Measurements from ENCODE around the gene CDKN1A.

CDKN1A gene

DNA sequence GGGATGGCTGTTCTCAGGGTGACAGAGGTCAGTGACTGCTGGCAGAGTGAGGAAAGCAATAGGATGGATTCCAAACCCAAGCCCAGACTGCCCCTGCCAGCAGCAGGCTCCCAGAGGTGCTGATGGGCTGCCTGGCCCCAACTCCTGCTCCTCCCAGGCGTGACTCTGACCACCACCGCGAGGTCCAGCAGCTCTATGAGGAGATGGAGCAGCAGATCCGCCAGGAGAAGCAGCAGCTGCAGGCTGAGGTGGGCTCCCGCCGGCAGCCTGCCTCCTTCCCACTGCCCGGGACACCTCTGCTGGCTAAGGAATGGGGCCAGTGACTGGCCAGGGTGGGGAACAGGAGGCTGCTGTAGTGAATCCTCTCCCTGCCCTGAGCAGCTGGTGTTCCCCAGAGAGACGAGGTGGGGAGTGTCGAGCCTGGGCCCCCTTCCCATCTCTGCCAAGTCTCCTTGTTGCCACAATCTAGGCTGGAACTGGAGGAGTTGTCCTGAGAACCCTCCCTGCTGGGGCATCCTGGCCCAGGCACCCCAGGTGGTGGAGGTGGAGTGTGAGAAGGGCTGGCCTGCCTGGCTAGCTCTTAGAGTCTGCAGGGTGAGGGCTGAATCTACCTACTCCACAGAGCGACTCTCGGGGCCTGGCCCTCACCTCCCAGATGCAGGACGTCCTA lies 39.5 kb downstream of the CDKN1A start:
- Histone ChIP-seq H3K36me3 (no peaks in the 10 kb centered on the region), H3K27ac (no peak overlapping the region), H3K27me3 (ENCODE audit: insufficient read depth, low read depth, severe bottlenecking) (no peaks in the 10 kb centered on the region), H3K4me3 (ENCODE audit: low read depth, low read length) (no peak overlapping the region), H3K9me3 (ENCODE audit: severe bottlenecking) (no peaks in the 10 kb centered on the region)
- DNase-seq = no peak
- TF ChIP-seq, protein P1, sequence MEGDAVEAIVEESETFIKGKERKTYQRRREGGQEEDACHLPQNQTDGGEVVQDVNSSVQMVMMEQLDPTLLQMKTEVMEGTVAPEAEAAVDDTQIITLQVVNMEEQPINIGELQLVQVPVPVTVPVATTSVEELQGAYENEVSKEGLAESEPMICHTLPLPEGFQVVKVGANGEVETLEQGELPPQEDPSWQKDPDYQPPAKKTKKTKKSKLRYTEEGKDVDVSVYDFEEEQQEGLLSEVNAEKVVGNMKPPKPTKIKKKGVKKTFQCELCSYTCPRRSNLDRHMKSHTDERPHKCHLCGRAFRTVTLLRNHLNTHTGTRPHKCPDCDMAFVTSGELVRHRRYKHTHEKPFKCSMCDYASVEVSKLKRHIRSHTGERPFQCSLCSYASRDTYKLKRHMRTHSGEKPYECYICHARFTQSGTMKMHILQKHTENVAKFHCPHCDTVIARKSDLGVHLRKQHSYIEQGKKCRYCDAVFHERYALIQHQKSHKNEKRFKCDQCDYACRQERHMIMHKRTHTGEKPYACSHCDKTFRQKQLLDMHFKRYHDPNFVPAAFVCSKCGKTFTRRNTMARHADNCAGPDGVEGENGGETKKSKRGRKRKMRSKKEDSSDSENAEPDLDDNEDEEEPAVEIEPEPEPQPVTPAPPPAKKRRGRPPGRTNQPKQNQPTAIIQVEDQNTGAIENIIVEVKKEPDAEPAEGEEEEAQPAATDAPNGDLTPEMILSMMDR (IDR thresholded peaks at IDR 0.05; ENCODE audit: low read depth, low read length) = no peak

DNA sequence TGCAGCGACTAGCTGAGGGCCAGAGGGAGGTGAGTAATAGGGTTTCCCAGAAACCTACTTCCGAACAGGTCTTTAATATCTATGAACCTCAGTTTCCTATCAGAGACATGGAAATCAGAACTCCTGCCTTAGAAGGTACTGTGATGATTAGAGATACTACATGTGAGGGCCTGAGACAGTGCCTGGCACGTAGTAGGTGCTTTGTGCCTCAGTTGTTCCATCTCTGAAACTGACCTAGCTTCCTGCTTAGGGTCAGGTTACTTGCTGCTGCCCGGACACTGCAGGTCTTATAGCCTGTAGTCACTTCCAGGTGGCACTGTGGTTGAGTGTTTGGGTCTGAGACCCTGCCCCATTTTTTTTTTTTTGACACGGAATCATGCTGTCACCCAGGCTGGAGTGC lies 40.0 kb downstream of the CDKN1A start:
- no peaks in the 10 kb centered on the region for H3K27me3 ChIP-seq (ENCODE audit: insufficient read depth, low read depth, severe bottlenecking)
- TF ChIP-seq, protein P1 (IDR thresholded peaks at IDR 0.05; ENCODE audit: low read depth, low read length) = no peak

DNA sequence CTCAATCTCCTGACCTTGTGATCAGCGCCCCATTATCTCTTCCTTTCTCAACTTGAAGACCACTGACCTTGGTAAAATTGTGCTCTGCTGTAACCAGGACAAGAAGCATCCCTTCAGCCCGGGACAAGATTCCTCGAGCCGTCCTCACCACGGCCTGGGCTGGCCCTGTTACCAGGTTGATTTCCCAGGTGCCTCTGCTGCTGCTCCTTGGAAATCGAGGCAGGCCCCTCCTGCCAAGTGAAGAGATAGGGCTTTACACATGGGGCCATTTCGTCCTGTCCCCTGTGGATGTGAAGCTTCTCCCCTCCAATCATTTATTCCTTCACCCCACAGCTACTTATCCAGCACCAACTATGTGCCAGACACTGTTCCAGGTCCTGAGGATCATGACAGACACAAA lies 40.6 kb downstream of the CDKN1A start:
- Histone ChIP-seq H3K9me3 (ENCODE audit: severe bottlenecking) (no peaks in the 10 kb centered on the region), H3K36me3 (no peaks in the 10 kb centered on the region), H3K4me3 (ENCODE audit: low read depth, low read length) (no peak overlapping the region), H3K27me3 (ENCODE audit: insufficient read depth, low read depth, severe bottlenecking) (no peaks in the 10 kb centered on the region), H3K27ac (no peak overlapping the region)
- TF ChIP-seq, protein P1 (IDR thresholded peaks at IDR 0.05; ENCODE audit: low read depth, low read length) = no peak
- no peak for DNase-seq

More for the DNA sequence above, 40.0 kb downstream of the CDKN1A start:
- Histone ChIP-seq H3K27ac (no peak overlapping the region), H3K36me3 (no peaks in the 10 kb centered on the region), H3K9me3 (ENCODE audit: severe bottlenecking) (no peaks in the 10 kb centered on the region), H3K4me3 (ENCODE audit: low read depth, low read length) (no peak overlapping the region)
- DNase-seq = no peak

DNA sequence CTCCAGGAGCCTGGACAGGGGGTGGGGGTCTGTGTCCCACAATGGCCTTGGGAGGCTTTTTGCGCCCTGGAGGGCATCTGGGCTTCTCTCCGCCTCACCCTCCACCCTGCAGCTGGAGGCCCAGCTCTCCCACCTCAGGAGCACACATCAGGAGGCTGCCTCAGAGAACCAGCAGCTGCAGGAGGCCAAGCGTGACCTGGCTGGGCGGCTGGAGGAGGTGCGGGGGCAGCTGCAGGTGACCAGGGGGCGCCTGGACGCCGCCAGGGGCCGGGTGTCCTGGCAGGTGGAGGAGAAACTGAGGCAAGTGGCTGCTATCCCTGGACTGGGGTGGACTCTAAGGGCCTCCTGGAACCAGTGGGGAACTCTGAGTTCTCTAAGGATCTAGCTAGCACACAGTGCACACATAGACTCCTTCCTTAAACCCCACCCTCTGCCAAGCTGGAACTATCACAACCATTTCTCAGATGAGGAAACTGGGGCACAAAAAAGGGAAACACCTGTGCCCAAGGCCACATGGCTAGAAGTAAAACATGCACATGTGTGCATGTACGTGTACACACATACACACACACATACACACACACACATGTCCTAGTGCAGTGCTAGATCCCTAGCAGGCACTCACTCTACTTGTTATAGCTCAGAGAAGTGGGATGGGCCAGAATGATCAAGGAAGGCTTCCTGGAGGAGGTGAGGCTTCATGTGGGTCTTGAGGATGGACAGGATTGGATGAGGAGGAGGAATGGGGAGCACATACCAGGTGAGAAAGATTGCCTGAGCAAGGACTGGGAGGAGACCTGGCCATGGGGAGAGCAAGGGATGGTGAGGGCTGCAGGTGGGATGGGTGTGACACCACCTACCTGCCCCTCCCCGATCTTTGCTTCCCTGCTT lies 42.0 kb downstream of the CDKN1A start:
- no peak overlapping the region for H3K4me3 ChIP-seq (ENCODE audit: low read depth, low read length)
- H3K27me3 ChIP-seq (ENCODE audit: insufficient read depth, low read depth, severe bottlenecking) = no peaks in the 10 kb centered on the region
- TF ChIP-seq, protein P1 (IDR thresholded peaks at IDR 0.05; ENCODE audit: low read depth, low read length) = no peak
- H3K9me3 ChIP-seq (ENCODE audit: severe bottlenecking) = no peaks in the 10 kb centered on the region
- H3K36me3 ChIP-seq = no peaks in the 10 kb centered on the region
- H3K27ac ChIP-seq = no peak overlapping the region
- DNase-seq = no peak

DNA sequence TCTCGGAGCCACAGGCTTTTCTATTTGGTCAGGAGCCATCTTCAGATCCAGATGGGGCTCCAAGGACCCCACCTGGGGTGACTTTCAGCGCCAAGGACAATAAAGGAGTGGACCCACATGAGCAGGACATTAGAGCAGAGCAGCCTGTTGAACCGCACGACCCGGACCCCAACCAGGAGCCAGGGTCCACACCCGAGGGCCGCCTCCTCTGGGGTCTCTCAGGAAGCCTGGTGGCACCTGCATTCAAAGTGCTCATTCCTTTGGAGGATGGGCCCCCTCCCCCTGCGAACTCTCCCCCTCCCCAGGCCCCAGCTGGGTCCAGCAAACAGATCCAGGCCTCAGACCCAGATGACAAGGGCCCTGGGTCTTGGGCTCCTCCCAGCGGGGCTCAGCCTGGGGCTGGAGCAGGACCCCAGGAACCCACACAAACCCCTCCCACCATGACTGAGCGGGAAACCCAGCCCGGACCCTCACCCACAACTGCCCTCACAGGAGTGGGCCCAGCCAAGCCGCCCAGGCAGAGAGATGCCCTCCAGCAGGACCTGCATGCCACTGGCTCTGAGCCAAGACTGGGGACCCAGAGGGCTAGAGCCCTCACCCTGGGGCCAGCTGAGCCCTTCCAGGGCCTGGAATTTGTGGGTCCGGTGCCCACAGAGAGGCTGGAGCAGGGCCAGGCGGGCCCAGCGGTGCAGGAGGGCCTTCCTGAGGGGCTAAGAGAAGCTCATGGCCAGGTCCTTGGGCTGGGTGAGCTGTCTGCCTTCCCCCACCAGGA lies 43.0 kb downstream of the CDKN1A start:
- Histone ChIP-seq H3K27me3 (ENCODE audit: insufficient read depth, low read depth, severe bottlenecking) (no peaks in the 10 kb centered on the region), H3K36me3 (no peaks in the 10 kb centered on the region), H3K9me3 (ENCODE audit: severe bottlenecking) (no peaks in the 10 kb centered on the region), H3K4me3 (ENCODE audit: low read depth, low read length) (no peak overlapping the region), H3K27ac (no peak overlapping the region)
- no peak for DNase-seq
- TF ChIP-seq, protein P1 (IDR thresholded peaks at IDR 0.05; ENCODE audit: low read depth, low read length) = no peak

Data from WERI-Rb-1 (cell line).